ENCODE results near the gene ALPK3. TPM values are rescaled to one million over a fixed set of nuclear protein-coding genes. Genes with fewer than 3 reads are reported as not detected.

ALPK3 gene, protein sequence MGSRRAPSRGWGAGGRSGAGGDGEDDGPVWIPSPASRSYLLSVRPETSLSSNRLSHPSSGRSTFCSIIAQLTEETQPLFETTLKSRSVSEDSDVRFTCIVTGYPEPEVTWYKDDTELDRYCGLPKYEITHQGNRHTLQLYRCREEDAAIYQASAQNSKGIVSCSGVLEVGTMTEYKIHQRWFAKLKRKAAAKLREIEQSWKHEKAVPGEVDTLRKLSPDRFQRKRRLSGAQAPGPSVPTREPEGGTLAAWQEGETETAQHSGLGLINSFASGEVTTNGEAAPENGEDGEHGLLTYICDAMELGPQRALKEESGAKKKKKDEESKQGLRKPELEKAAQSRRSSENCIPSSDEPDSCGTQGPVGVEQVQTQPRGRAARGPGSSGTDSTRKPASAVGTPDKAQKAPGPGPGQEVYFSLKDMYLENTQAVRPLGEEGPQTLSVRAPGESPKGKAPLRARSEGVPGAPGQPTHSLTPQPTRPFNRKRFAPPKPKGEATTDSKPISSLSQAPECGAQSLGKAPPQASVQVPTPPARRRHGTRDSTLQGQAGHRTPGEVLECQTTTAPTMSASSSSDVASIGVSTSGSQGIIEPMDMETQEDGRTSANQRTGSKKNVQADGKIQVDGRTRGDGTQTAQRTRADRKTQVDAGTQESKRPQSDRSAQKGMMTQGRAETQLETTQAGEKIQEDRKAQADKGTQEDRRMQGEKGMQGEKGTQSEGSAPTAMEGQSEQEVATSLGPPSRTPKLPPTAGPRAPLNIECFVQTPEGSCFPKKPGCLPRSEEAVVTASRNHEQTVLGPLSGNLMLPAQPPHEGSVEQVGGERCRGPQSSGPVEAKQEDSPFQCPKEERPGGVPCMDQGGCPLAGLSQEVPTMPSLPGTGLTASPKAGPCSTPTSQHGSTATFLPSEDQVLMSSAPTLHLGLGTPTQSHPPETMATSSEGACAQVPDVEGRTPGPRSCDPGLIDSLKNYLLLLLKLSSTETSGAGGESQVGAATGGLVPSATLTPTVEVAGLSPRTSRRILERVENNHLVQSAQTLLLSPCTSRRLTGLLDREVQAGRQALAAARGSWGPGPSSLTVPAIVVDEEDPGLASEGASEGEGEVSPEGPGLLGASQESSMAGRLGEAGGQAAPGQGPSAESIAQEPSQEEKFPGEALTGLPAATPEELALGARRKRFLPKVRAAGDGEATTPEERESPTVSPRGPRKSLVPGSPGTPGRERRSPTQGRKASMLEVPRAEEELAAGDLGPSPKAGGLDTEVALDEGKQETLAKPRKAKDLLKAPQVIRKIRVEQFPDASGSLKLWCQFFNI (N-terminal part only)
- total RNA-seq = under 1 TPM; 0.20 to 0.22 TPM

DNA sequence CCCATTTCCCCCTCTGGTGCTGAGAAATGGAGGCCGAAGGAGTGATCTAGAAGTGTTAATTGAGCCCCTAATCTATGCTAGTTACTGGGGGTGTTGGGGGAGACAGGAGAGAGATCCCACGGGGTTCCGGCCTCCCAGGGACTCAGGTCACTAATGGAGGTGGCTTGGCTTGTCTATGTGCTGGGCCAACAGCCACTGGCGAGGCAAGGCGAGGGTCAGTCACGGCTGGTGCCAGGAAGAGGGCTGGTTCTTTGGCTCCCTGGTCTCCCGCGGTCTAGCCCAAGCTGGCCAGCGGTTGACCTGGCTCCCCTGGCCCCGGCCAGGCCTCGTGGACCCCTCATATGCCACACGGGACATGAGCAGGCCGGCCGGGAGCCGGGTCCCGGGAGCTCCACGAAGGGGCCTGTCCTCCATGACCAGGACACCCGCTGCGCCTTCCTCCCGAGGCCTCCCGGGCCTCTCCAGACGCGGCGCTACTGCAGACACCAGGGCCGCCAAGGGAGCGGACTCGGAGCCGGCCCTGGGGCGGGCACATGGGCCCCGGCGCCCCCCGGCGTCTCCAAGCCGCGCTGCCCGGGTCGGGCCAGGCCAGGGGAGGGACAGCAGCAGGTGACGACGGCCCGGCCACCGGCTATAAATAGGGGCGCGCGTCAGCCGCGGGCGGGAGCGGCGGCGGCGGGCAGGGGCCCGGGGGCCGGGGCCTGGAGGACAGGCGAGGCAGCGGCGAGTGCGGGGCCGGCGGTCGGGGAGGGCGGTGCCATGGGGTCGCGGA is at the start of gene ALPK3:
Gene ALPK3 (plus strand): TSS at position 663 of the 772 bp plus-strand sequence. CDS start 97 bp downstream, at position 760.

DNA sequence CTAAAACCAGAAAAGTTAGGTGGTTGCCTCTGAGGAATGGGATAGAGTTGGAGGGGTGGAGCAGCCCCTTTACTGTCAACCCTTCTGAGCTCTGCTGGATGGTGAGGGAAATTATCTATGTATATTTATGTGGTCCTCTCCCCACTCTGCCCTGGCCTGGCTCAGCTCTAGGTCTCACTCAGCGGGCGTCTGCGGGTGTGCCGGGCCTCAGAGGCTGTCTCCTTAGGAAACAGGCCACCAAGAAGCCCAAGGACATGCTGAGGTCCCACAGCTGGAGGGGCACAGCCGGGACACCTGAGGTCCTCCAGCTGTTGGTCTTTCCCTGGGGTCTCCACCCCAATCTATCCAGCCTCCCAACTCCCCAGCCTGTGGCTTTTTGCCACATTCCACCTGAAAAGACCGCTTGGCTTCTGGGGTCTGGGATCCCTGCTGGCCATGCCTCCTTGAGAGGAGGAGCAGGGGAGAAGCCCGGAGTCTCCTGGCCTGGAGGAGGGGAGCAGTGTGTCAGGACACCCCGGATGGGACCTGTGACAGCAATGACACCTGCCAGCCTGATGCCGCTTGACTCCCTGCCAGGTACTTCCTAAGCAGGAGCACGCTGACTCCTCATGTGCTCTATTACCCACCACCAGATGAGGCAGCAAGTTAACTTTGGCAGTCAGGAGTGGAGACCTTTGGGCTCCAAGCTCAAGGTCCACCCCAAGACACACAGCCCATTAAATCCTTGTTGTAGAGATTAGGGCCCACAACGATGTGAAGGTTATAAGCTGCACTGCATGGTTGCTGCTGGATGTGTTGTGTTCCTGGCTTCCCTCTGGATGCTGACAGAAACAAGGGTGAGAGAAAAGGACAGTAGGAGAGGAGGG is 67.0 kb downstream of the ALPK3 start, which contains the start of gene SLC28A1:
Gene SLC28A1 (plus strand): TSS at position 747 of the 866 bp plus-strand sequence. CDS start 3,099 bp downstream, outside the sequence.

Other genes starting within 250 kb of the ALPK3 start
- gene ZSCAN2, start 216.3 kb upstream of the ALPK3 start, total RNA-seq = 1 to 10 TPM; 5.8 to 6.5 TPM
- gene WDR73, start 163.1 kb upstream of the ALPK3 start, total RNA-seq = 10 to 100 TPM; 20.9 to 21.7 TPM
- 1 to 10 TPM; 3.2 to 3.8 TPM for gene NMB, start 159.2 kb upstream of the ALPK3 start, total RNA-seq
- gene SEC11A, start 101.2 kb upstream of the ALPK3 start, total RNA-seq = 100 to 1,000 TPM; 129 to 140 TPM
- 10 to 100 TPM; 36.4 to 37.3 TPM for gene ZNF592, start 68.8 kb upstream of the ALPK3 start, total RNA-seq
- gene SLC28A1, start 67.3 kb downstream of the ALPK3 start, total RNA-seq = not detected
- gene PDE8A, start 164.5 kb downstream of the ALPK3 start, total RNA-seq = 10 to 100 TPM; 14.1 to 14.2 TPM